GM12891 (cell line): Measurements from ENCODE around the gene SMC3.
A peak's percentile ranks its signal among the peaks of the same experiment; 100 is the strongest.

Experiments used
- DNase-seq: peaks from one replicate; pipeline ENCODE4 v3.0.0; 2011; ENCODE audit warnings: low spot score; ENCODE audit not compliant: insufficient read length
- FAIRE-seq: peaks from 2 replicates; lab custom pipeline; 2011; peaks lifted over from hg19 to GRCh38; lab: Jason Lieb, UNC
- PAX5 ChIP-seq: IDR thresholded peaks from 2 replicates; pipeline ENCODE4 v1.6.1; 2011; ENCODE audit warnings: low read length, moderate library complexity, mild to moderate bottlenecking; ENCODE audit not compliant: insufficient read depth, severe bottlenecking
- POLR2A ChIP-seq: IDR thresholded peaks from 2 replicates; pipeline ENCODE4 v1.6.1; 2011; ENCODE audit warnings: low read depth, low read length, control low read depth
- POLR2AphosphoS5 ChIP-seq: IDR thresholded peaks from 2 replicates; pipeline ENCODE4 v1.6.1; 2011; ENCODE audit warnings: low read depth, low read length, control low read depth
- POU2F2 ChIP-seq: IDR thresholded peaks from 2 replicates; pipeline ENCODE4 v1.6.1; 2011; ENCODE audit warnings: low read depth, mild to moderate bottlenecking, control low read depth, low read length, moderate library complexity
- SPI1 ChIP-seq: IDR thresholded peaks from 2 replicates; pipeline ENCODE4 v1.6.1; 2011; ENCODE audit warnings: low read depth, low read length, control low read depth
- TAF1 ChIP-seq: IDR thresholded peaks from 2 replicates; pipeline ENCODE4 v1.6.1; 2011; ENCODE audit warnings: low read depth, low read length, control low read depth

The SMC3 gene

DNA sequence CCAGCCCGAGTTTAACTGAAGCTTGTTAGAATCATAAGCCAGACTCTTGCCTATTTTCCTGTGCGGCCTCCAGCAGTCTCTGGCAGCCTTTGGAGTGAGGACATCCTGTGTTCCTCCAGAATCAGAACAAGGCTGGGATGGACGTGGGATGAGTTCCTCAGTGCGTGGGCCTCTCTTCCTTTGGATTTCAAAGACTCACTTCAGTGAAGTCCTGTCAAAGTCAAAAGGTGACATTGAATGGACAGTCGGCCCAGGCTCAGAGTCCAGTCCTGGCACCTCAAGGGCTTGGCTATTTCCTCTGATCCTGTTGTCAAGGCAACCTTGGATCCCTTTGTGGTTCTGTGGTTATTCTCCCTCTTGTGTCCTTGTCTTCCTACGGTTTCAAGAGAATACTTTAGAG lies 21.4 kb upstream of the SMC3 start:
- TF ChIP-seq POU2F2 (no peak), SPI1 (no peak), POLR2A (no peak), POLR2AphosphoS5 (no peak), TAF1 (no peak), PAX5 (no peak)
- FAIRE-seq (no peak), DNase-seq (no peak)

DNA sequence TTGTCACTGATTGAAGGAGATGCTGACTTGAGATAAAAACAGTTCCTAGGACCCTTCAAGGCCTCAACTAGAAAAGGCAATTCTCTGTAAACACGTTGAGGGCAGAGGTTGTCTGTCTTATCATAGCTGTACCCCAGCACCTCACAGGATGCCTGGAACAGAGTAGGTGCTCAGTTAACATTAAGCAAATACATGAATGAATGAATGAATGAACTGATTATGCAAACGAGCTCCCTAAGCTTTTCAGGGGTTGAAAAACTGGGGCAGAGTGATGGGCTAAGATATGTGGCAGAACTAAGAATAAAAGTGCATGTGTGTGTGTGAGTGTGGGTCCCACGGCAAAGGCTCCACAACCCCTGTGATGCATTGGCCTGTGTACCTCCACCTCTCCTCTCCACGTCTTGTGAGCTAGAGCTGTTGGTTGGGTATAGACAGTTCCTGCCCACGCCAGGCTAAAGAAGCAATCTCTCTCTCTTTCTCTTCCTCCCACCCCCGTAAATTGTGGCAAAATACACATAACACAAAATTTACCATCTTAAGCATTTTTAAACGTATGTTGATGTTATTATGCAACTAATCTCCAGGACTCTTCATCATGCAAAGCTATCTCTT lies 20.9 kb upstream of the SMC3 start:
- DNase-seq = no peak
- peak; percentile 66 for FAIRE-seq

DNA sequence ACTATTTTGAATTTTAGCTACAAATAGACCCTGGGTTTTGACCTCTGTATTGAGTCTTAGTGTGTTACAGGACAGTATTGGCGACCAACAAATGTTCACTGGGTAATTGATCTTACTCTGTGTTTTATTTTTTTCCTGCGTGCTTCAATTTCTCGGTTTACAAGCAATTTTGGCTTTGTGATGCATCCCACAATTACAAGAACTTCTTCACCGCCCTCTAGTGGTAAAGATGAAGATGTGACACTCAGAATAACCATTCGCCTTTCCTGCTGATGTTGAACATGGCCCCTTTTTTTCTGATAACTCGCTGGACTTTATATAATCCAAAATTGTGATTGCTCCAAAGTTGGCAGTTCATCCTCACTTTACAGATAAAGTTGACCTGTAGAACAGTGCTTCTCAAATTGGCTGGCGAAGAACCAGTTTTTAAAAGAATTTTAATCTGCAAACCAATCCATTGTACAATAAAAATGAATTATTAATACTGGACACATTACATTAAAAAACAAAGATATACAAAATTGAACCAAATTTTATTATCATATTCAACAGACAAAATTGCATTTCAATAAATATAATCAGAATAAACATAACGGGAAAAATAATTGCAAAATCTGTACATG lies 20.2 kb upstream of the SMC3 start:
- FAIRE-seq = peak; percentile 90
- DNase-seq = no peak

More for the DNA sequence above, 20.9 kb upstream of the SMC3 start:
- TF ChIP-seq TAF1 (no peak), SPI1 (no peak)

DNA sequence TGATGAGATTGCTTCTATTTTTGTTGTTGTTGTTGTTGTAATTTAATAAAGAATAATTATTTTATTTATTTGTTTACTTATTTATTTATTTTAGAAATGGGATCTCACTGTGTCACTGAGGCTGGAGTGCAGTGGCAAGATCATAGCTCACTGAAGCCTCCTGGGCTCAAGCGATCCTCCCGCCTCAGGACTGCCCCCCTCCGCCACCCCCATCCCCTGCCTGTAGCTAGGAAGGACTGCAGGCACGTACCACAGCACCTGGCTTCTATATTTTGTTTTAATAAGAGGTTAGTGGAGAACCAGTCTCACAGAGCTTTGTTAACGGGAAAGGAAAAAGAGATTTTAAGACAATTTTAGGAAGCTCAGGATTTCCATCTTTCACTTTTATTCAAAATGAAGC lies 19.5 kb upstream of the SMC3 start:
- FAIRE-seq (no peak), DNase-seq (no peak)
- TF ChIP-seq TAF1 = no peak
- TF ChIP-seq PAX5 = no peak

More for the DNA sequence above, 20.2 kb upstream of the SMC3 start:
- TF ChIP-seq POU2F2 (no peak), POLR2A (no peak), SPI1 (no peak), TAF1 (no peak)

GRCh38 chr10:110549211-110549610 lies 18.3 kb upstream of the SMC3 start:
- no peak for TF ChIP-seq POLR2AphosphoS5
- no peak for TF ChIP-seq POU2F2
- TF ChIP-seq POLR2A = no peak
- no peak for TF ChIP-seq TAF1
- no peak for TF ChIP-seq PAX5
- no peak for TF ChIP-seq SPI1
- no peak for FAIRE-seq
- DNase-seq = no peak

DNA sequence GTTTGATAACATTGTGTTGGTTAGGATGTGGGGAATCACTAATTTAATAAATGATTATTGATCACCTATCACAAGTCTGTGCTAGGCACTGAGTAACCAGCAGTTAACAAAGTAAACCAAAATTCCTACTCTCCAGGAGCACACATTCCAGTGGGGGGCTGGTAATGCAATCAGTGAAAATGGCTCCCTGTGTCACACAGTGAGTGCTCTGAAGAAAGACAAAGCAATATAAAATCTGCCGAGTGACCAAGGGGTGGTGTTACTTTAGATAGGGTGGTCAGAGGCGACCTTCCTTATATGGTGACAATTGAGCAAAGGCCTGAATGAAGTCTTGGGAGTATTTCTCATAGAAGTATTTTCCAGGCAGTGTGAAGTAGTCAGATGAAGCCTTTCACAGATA lies 13.6 kb upstream of the SMC3 start:
- FAIRE-seq = no peak
- TF ChIP-seq POLR2A = no peak
- no peak for TF ChIP-seq SPI1
- TF ChIP-seq POU2F2 = no peak
- no peak for TF ChIP-seq TAF1
- TF ChIP-seq PAX5 = no peak
- TF ChIP-seq POLR2AphosphoS5 = no peak
- no peak for DNase-seq

DNA sequence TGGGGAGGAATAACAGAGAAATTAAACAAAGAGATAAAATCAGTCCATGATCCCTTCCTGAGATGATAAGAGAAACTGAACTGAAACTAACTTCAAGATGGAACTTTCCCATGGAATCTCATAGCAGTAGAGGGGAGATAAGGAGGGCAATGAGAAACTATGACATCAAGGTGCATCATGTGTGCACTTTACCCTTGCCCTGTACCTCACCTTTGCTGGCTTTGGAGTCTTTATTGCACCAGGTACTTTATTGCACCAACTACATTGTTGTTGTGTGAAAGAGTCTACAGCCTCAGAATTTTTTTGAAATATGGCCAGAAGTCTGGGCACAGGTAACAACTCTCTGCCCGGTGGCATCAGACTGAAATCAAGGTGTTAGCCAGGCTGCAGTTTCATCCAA lies 11.2 kb upstream of the SMC3 start:
- FAIRE-seq (no peak), DNase-seq (no peak)
- no peak for TF ChIP-seq SPI1
- no peak for TF ChIP-seq POU2F2
- TF ChIP-seq PAX5 = no peak
- no peak for TF ChIP-seq POLR2A
- no peak for TF ChIP-seq POLR2AphosphoS5
- TF ChIP-seq TAF1 = no peak

DNA sequence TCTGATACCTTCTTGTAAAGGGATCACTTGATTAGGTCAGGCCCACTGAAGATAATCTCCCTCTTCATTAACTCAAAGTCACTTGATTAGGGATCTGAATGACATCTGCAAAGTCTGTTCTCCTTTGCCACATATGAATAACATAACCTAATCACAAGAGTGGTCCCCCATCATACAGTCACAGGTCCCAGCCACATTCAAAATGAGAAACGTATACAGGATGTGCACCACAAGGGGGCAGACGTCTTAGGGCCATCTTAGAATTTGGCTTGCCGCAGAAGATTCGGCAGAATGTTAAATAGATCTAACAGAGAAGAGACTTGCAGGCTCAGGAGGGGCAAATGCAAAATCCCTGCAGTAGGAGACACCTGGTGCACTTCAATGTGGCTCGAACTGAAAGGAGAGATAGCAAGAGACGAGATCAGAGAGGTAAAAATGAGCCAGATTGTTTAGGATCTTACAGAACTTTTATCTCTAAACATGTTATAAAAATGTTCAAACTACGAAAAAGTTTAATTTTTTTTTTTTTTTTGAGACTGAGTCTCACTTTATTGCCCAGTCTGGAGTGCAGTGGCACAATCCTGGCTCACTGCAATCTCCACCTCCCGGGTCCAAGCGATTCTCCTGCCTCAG lies 10.4 kb upstream of the SMC3 start:
- DNase-seq (peak; percentile 27), FAIRE-seq (peak; percentile 97)
- TF ChIP-seq SPI1 (no peak), PAX5 (no peak), POLR2A (no peak), POLR2AphosphoS5 (no peak), POU2F2 (no peak), TAF1 (no peak)

DNA sequence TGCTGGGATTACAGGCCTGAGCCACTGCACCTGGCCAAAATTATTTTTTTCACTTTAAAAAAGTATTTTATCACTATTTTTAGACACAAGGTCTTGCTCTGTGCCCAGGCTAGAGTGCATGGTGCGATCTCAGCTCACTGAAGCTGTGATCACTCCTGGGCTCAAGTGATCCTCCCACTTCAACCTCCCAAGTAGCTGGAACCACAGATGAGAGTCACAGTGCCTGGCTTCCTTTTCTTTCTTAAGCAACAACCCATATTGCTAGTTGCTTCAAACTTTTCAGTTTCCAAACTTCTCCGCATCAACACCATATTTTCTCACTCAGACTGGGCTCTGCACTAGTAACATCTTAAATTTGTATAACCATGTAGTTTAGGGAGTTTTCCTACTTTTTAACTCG lies 9.5 kb upstream of the SMC3 start:
- TF ChIP-seq POU2F2 (no peak), PAX5 (no peak), TAF1 (no peak), POLR2A (no peak), POLR2AphosphoS5 (no peak), SPI1 (no peak)
- DNase-seq = no peak
- no peak for FAIRE-seq

DNA sequence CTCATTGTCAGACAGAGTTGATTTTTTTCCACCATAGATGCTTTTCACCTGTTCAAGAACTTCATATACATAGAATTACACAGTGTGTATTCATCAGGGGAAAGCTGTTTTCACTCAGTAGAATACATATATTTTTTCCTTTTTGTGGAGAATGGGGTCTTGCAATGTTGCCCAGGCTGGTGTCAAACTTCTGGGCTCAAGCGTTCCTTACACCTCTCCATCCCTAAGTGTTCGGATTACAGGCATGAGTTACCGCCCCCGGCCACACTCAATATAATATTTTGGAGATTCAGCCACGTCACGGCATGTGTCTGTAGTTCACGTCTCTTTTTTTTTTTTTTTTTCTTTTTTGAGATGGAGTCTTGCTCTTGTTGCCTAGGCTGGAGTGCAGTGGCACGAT lies 7.5 kb upstream of the SMC3 start:
- no peak for TF ChIP-seq SPI1
- no peak for TF ChIP-seq POLR2A
- no peak for TF ChIP-seq TAF1
- no peak for TF ChIP-seq POU2F2
- no peak for TF ChIP-seq PAX5
- TF ChIP-seq POLR2AphosphoS5 = no peak
- no peak for FAIRE-seq
- DNase-seq = no peak
